Prostate gland (tissue), 2 donors: ENCODE results near the gene GDI1.

Experiments used
- POLR2AphosphoS5 ChIP-seq: sonication (generic); formaldehyde crosslinking; IDR thresholded peaks from one replicate; pipeline ENCODE4 v1.6.1; 2017; ENCODE audit warnings: antibody characterized with exemption
- TF ChIP-seq, protein P1 (sequence below), 4 experiments: fragments of 200-600 bp in 2 of 4; fragments of 450-650 bp in 2 of 4; sonication (generic) in 2 of 4; IDR thresholded peaks; 1 replicate in 3 of 4; 2 replicates in 1 of 4; pipeline ENCODE4 v1.5.1; 2016 to 2019; ENCODE audit warnings: antibody characterized with exemption in 4 of 4, mild to moderate bottlenecking in 2 of 4, moderate library complexity in 2 of 4

DNA sequence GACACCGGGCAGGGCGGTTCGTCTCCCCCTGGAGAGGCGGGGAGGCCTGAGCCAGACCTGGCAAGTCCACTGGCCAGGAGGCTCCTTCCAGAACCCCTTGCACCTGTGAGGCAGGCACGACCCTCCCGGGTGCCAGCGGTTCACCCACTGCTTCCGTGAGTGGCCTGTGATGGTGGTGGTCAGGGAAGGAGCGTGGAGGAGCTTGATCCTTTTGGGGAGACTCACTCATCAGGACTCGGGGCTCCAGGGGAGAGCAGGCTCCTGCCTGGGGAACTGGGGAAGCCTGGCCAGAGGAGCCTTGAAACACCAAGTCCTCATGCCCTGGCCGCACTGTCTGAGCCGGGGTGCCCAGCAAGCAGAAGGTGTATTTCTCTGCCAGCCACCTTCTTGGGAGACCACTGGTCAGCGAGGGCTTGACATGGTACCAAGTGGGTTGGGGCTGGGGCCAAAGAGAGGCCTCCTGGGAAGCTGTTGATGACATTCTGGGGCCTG is 7.8 kb downstream of the GDI1 start:
- TF ChIP-seq POLR2AphosphoS5, result no peak
- TF ChIP-seq, protein P1, sequence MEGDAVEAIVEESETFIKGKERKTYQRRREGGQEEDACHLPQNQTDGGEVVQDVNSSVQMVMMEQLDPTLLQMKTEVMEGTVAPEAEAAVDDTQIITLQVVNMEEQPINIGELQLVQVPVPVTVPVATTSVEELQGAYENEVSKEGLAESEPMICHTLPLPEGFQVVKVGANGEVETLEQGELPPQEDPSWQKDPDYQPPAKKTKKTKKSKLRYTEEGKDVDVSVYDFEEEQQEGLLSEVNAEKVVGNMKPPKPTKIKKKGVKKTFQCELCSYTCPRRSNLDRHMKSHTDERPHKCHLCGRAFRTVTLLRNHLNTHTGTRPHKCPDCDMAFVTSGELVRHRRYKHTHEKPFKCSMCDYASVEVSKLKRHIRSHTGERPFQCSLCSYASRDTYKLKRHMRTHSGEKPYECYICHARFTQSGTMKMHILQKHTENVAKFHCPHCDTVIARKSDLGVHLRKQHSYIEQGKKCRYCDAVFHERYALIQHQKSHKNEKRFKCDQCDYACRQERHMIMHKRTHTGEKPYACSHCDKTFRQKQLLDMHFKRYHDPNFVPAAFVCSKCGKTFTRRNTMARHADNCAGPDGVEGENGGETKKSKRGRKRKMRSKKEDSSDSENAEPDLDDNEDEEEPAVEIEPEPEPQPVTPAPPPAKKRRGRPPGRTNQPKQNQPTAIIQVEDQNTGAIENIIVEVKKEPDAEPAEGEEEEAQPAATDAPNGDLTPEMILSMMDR (IDR thresholded peaks at IDR 0.05), result no peak
